ENCODE results near the gene SHB.

The SHB gene

GRCh38 chr9:37935096-37935495 is 133.9 kb downstream of the SHB start:
- Histone ChIP-seq H3K9me3 (ENCODE audit: control insufficient read depth, insufficient read depth, low read depth, low read length) (no peaks in the 10 kb centered on the region), H3K27ac (ENCODE audit: low read depth, low read length) (no peak overlapping the region), H3K36me3 (ENCODE audit: control insufficient read depth, insufficient read depth, low read length) (no peaks in the 10 kb centered on the region), H3K4me3 (ENCODE audit: low read depth, low read length) (no peak overlapping the region), H3K9ac (ENCODE audit: low read length) (no peak overlapping the region), H3K27me3 (ENCODE audit: control insufficient read depth, insufficient read depth, low read length) (no peaks in the 10 kb centered on the region), H3K4me1 (ENCODE audit: control insufficient read depth, insufficient read depth, low read length) (peaks cover 27% of the 10 kb centered on the region; the same call in 1 of the 2 replicates)

- Histone ChIP-seq H3K4me3 (ENCODE audit: low read depth, low read length) (no peak overlapping the region), H3K4me1 (ENCODE audit: control insufficient read depth, insufficient read depth, low read length) (peaks cover 15% of the 10 kb centered on the region; the same call in 1 of the 2 replicates), H3K9ac (ENCODE audit: low read length) (no peak overlapping the region), H3K27ac (ENCODE audit: low read depth, low read length) (no peak overlapping the region), H3K36me3 (ENCODE audit: control insufficient read depth, insufficient read depth, low read length) (no peaks in the 10 kb centered on the region; the same call in 1 of the 2 replicates), H3K27me3 (ENCODE audit: control insufficient read depth, insufficient read depth, low read length) (no peaks in the 10 kb centered on the region), H3K9me3 (ENCODE audit: control insufficient read depth, insufficient read depth, low read depth, low read length) (no peaks in the 10 kb centered on the region)
These were observed 137.4 kb downstream of the SHB start for GRCh38 chr9:37931592-37931991.

GRCh38 chr9:37929441-37929895 is 139.6 kb downstream of the SHB start:
- Histone ChIP-seq H3K9me3 (ENCODE audit: control insufficient read depth, insufficient read depth, low read depth, low read length) (no peaks in the 10 kb centered on the region), H3K27me3 (ENCODE audit: control insufficient read depth, insufficient read depth, low read length) (no peaks in the 10 kb centered on the region), H3K36me3 (ENCODE audit: control insufficient read depth, insufficient read depth, low read length) (no peaks in the 10 kb centered on the region; the same call in 1 of the 2 replicates), H3K27ac (ENCODE audit: low read depth, low read length) (no peak overlapping the region), H3K4me3 (ENCODE audit: low read depth, low read length) (no peak overlapping the region), H3K4me1 (ENCODE audit: control insufficient read depth, insufficient read depth, low read length) (peaks cover 35% of the 10 kb centered on the region; the same call in 1 of the 2 replicates), H3K9ac (ENCODE audit: low read length) (no peak overlapping the region)

- H3K27me3 ChIP-seq (ENCODE audit: control insufficient read depth, insufficient read depth, low read length) = no peaks in the 10 kb centered on the region
- H3K4me3 ChIP-seq (ENCODE audit: low read depth, low read length) = no peak overlapping the region
- H3K9ac ChIP-seq (ENCODE audit: low read length) = no peak overlapping the region
- no peaks in the 10 kb centered on the region for H3K9me3 ChIP-seq (ENCODE audit: control insufficient read depth, insufficient read depth, low read depth, low read length)
- peaks cover 36% of the 10 kb centered on the region; the same call in 1 of the 2 replicates for H3K4me1 ChIP-seq (ENCODE audit: control insufficient read depth, insufficient read depth, low read length)
- H3K36me3 ChIP-seq (ENCODE audit: control insufficient read depth, insufficient read depth, low read length) = no peaks in the 10 kb centered on the region; the same call in 1 of the 2 replicates
- no peak overlapping the region for H3K27ac ChIP-seq (ENCODE audit: low read depth, low read length)
These were observed 140.2 kb downstream of the SHB start for GRCh38 chr9:37928552-37929430.

- Histone ChIP-seq H3K27ac (ENCODE audit: low read depth, low read length) (no peak overlapping the region), H3K4me3 (ENCODE audit: low read depth, low read length) (no peak overlapping the region), H3K9ac (ENCODE audit: low read length) (no peak overlapping the region)
These were observed 141.2 kb downstream of the SHB start for GRCh38 chr9:37927601-37928551.

GRCh38 chr9:37927132-37927531 is 141.9 kb downstream of the SHB start:
- Histone ChIP-seq H3K27ac (ENCODE audit: low read depth, low read length) (no peak overlapping the region), H3K27me3 (ENCODE audit: control insufficient read depth, insufficient read depth, low read length) (no peaks in the 10 kb centered on the region), H3K9me3 (ENCODE audit: control insufficient read depth, insufficient read depth, low read depth, low read length) (no peaks in the 10 kb centered on the region), H3K36me3 (ENCODE audit: control insufficient read depth, insufficient read depth, low read length) (no peaks in the 10 kb centered on the region; the same call in 1 of the 2 replicates), H3K4me1 (ENCODE audit: control insufficient read depth, insufficient read depth, low read length) (peaks cover 53% of the 10 kb centered on the region; the same call in 1 of the 2 replicates), H3K4me3 (ENCODE audit: low read depth, low read length) (no peak overlapping the region), H3K9ac (ENCODE audit: low read length) (no peak overlapping the region)

More at GRCh38 chr9:37927601-37928551, 141.2 kb downstream of the SHB start:
- Histone ChIP-seq H3K27me3 (ENCODE audit: control insufficient read depth, insufficient read depth, low read length) (no peaks in the 10 kb centered on the region), H3K9me3 (ENCODE audit: control insufficient read depth, insufficient read depth, low read depth, low read length) (no peaks in the 10 kb centered on the region), H3K4me1 (ENCODE audit: control insufficient read depth, insufficient read depth, low read length) (peaks cover 45% of the 10 kb centered on the region; the same call in 1 of the 2 replicates), H3K36me3 (ENCODE audit: control insufficient read depth, insufficient read depth, low read length) (no peaks in the 10 kb centered on the region; the same call in 1 of the 2 replicates)

GRCh38 chr9:37926737-37927118 is 142.3 kb downstream of the SHB start:
- Histone ChIP-seq H3K4me3 (ENCODE audit: low read depth, low read length) (no peak overlapping the region), H3K4me1 (ENCODE audit: control insufficient read depth, insufficient read depth, low read length) (peaks cover 57% of the 10 kb centered on the region; the same call in 1 of the 2 replicates), H3K27me3 (ENCODE audit: control insufficient read depth, insufficient read depth, low read length) (no peaks in the 10 kb centered on the region), H3K9ac (ENCODE audit: low read length) (no peak overlapping the region), H3K36me3 (ENCODE audit: control insufficient read depth, insufficient read depth, low read length) (no peaks in the 10 kb centered on the region; the same call in 1 of the 2 replicates), H3K27ac (ENCODE audit: low read depth, low read length) (no peak overlapping the region), H3K9me3 (ENCODE audit: control insufficient read depth, insufficient read depth, low read depth, low read length) (no peaks in the 10 kb centered on the region)

- no peak overlapping the region for H3K9ac ChIP-seq (ENCODE audit: low read length)
- H3K36me3 ChIP-seq (ENCODE audit: control insufficient read depth, insufficient read depth, low read length) = no peaks in the 10 kb centered on the region; the same call in 1 of the 2 replicates
- H3K9me3 ChIP-seq (ENCODE audit: control insufficient read depth, insufficient read depth, low read depth, low read length) = no peaks in the 10 kb centered on the region
- no peak overlapping the region for H3K27ac ChIP-seq (ENCODE audit: low read depth, low read length)
- H3K27me3 ChIP-seq (ENCODE audit: control insufficient read depth, insufficient read depth, low read length) = no peaks in the 10 kb centered on the region
- no peak overlapping the region for H3K4me3 ChIP-seq (ENCODE audit: low read depth, low read length)
- peaks cover 64% of the 10 kb centered on the region; the same call in 1 of the 2 replicates for H3K4me1 ChIP-seq (ENCODE audit: control insufficient read depth, insufficient read depth, low read length)
These were observed 143.0 kb downstream of the SHB start for GRCh38 chr9:37925786-37926736.

GRCh38 chr9:37925006-37925405 is 144.0 kb downstream of the SHB start:
- H3K9ac ChIP-seq (ENCODE audit: low read length) = no peak overlapping the region
- H3K9me3 ChIP-seq (ENCODE audit: control insufficient read depth, insufficient read depth, low read depth, low read length) = no peaks in the 10 kb centered on the region
- H3K36me3 ChIP-seq (ENCODE audit: control insufficient read depth, insufficient read depth, low read length) = no peaks in the 10 kb centered on the region; the same call in 1 of the 2 replicates
- H3K4me3 ChIP-seq (ENCODE audit: low read depth, low read length) = no peak overlapping the region
- no peaks in the 10 kb centered on the region for H3K27me3 ChIP-seq (ENCODE audit: control insufficient read depth, insufficient read depth, low read length)
- peaks cover 73% of the 10 kb centered on the region for H3K4me1 ChIP-seq (ENCODE audit: control insufficient read depth, insufficient read depth, low read length)
- no peak overlapping the region for H3K27ac ChIP-seq (ENCODE audit: low read depth, low read length)

- H3K36me3 ChIP-seq (ENCODE audit: control insufficient read depth, insufficient read depth, low read length) = no peaks in the 10 kb centered on the region; the same call in 1 of the 2 replicates
- H3K9me3 ChIP-seq (ENCODE audit: control insufficient read depth, insufficient read depth, low read depth, low read length) = no peaks in the 10 kb centered on the region
- peaks cover 78% of the 10 kb centered on the region for H3K4me1 ChIP-seq (ENCODE audit: control insufficient read depth, insufficient read depth, low read length)
- H3K9ac ChIP-seq (ENCODE audit: low read length) = no peak overlapping the region
- no peaks in the 10 kb centered on the region for H3K27me3 ChIP-seq (ENCODE audit: control insufficient read depth, insufficient read depth, low read length)
- no peak overlapping the region for H3K27ac ChIP-seq (ENCODE audit: low read depth, low read length)
- no peak overlapping the region for H3K4me3 ChIP-seq (ENCODE audit: low read depth, low read length)
These were observed 144.5 kb downstream of the SHB start for GRCh38 chr9:37924538-37924937.
